HUDEP-2 (cell line): ENCODE data around the gene TIMM29.

ENCODE experiments used
- DNase-seq, 76 experiments: peaks; one replicate each; lab custom pipeline; 2025; ENCODE audit not compliant: unreplicated experiment in 76 of 76; lab: John Stamatoyannopoulos, UW

The TIMM29 gene

DNA sequence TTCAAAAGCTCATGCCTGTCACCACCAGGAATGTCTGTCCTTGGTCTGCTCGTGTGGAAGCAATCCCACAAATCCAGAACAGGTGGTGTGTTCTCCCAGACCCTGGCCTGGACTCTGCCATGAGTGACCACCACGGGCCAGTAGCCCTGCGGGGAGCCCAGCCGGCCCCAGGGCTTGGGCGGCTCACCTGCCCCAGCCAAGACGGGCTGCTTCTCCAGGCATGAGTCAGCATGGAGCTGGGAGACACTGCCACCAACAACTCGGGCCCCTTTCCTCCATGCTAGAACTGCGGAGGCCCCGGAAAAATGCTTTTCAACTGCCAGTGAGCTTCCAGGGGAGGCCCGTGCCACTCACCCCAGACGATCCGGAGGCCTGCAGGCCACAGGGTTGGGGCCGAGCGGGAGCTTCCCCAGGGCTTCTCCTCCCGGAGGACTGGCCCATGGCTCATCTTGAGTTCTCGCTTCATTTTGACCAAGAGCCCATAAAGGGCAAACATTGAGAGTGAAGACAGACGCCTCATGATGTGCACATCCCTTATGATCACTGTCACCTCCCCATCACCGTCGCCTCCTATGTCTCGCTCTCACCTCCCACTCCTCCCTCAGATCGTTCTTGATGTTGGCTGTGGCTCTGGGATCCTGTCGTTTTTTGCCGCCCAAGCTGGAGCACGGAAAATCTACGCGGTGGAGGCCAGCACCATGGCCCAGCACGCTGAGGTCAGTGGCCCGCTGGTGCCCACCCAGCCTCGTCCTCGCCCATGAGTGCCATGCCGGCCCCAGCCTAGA, 16.8 kb upstream of the TIMM29 start:
- no peak for DNase-seq

DNA sequence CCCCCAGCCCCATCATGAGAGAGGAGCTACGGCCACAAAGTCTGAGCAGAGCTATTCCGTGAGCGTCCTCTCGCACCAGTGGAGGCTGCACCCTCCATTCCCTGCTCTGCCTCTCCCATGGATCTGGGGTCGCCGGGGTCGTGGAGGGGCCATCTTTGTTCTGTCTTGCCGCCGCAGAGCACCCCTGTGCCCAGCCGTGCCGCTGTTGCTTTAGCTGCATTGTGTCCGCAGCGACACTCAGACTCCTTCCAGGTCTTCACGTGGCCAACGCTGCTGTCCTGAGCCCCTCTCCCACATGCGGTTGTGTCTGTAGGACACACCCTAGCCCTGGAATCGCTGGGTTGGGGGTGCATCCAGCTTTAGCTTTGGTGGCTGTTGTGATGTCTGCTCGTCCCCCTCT, 16.0 kb upstream of the TIMM29 start:
- DNase-seq = no peak

DNA sequence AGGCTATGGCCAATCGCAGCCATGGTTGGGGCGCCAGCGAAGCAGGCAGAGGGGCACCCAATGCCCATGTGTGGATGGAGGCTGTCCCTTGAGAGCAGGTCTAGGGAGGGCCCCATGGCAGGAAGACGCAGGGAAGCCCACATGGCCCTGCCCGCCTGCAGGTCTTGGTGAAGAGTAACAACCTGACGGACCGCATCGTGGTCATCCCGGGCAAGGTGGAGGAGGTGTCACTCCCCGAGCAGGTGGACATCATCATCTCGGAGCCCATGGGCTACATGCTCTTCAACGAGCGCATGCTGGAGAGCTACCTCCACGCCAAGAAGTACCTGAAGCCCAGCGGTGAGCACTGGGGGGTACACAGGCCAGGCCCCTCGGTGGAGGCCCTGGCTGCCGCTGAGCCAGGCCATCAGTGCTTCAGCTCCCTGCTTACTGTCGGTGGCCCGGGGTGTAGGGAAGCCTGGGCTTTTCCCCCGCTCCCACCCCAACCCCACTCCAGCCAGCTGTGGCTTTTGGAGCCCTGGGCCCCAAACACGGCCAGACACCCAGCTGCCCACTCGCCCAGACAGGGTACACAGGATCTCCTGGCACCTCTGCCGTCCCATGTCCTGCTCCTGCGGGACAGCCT, 14.8 kb upstream of the TIMM29 start:
- DNase-seq = no peak

DNA sequence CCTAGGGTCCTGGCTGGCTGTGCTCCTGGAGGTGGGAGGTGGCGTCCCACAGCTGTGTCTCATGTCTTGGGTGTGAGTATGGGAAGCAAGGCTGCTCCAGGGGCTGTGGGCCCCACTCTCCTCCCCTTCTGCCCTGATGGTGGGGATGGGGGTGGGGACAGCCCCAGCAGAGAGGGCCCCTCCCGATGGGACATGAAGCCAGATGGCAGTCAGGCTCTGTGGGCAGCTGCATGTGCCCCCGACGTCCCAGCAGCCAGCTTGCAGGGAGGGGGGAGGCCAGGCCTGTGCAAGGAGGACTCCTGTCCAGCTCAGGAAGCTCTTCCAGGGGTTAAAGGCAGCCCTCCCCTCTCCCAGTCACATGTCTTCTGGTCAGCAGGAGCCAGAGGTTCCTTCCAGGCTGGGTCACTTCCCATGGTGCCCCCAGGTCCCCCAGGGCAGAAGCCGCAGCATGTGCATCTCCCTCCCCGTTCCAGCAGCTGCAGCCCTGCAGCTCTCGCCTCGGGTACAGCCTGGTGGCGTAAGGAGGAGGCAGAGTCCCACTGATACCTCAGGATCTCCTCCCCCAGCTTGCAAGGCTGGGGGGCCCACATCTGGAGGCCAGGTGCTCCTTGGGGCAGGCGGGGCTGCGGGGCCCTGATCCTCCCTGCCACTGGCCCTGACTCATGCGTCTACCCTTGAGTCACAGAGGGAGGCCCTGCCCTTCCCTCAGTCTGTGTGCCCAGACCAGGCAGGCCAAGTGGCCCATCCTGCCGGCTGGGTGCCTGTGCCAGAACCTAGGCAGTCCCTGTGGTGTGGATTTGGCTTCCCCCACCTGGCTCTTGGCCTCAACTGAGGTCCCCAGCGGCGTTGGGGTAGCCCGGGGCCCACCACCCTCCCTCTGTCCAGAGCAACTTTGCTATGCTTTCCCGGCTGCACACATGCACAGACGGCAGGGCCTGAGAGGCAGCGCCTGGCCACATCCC, 13.2 kb upstream of the TIMM29 start:
- peak in 11 of 76 experiments; percentile 13 to 43 (median 26) for DNase-seq

DNA sequence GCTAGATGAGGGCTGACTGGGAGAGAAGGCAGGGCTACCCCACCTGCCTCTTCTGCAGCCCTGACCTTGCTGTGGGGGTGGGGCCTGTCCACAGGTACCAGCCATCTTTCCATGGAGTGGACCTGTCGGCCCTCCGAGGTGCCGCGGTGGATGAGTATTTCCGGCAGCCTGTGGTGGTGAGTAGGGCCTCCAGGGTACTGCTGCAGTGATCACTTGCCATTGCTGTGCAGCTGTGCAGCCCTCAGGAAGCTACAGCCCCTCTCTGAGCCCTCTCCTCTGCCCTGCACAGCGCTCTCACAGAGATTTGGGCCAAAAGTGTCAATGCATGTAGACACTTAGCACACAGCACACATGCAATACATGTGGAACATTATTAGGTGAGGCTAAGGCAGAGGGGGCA, 12.0 kb upstream of the TIMM29 start:
- DNase-seq = no peak

DNA sequence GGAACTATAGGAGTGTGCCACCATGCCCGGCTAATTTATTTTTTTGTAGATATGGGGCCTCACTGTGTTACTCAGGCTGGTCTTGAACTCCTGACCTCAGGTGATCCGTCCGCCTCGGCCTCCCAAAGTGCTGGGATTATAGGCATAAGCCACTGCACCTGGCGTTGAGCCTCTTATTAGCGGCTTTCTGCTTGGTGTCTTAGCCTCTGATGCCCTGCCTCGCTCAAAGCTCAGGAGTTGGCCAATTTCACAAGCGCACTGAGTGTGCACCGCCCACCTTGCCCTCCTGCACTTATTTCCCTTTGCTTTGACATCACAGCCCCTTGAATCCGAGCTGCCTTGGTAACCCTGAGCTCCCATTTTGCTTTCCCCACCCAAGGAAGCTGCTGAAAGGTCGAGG, 10.3 kb upstream of the TIMM29 start:
- DNase-seq = no peak

DNA sequence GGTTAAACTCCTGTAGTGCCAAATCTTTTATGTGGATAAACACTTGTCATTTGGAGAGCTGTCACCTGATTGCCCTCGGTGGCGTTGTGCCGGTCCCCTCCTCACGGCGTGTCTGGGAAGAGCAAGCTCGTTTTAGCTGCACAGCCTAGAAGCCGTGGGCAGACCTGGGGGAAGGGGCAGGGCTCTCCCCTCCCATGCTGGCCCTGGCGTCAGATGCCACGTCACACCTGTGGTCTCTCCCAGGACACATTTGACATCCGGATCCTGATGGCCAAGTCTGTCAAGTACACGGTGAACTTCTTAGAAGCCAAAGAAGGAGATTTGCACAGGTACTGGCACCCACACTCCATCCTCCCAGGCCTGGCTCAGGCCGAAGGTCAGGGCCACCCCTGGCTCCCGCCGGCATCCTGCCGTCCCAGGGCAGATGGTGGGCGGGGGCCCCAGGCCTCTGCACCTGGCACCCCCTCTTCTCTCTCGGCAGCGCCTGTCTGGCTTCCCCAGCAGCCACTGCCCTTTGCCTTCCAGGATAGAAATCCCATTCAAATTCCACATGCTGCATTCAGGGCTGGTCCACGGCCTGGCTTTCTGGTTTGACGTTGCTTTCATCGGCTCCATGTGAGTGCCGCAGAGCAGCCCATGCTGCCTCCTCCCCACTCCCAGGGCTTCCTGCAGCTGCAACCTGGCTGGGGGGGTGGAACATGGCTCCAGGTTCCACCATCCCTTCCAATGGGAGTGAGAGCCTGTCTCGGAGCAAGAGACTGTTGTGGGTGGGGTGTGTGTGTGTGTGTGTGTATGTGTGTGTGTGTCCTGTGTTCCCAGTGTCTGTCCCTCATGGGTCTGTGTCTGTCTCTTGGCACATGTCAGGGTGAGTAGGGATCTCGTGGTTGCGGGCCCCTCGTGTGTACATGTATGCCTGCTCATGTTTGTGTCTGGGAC, 9.0 kb upstream of the TIMM29 start:
- no peak for DNase-seq

DNA sequence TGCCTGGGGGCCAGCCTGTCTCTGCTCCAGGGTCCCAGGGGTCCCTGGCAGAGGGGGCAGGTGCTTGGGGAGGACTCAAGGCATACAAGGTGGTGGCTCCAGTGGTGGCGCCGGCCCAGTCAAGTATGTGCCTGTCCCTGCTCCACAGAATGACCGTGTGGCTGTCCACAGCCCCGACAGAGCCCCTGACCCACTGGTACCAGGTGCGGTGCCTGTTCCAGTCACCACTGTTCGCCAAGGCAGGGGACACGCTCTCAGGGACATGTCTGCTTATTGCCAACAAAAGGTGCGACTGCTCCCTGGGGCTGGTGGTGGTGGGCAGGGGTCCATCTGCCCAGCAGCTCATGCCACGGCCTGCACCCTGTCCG, 8.3 kb upstream of the TIMM29 start:
- no peak for DNase-seq

DNA sequence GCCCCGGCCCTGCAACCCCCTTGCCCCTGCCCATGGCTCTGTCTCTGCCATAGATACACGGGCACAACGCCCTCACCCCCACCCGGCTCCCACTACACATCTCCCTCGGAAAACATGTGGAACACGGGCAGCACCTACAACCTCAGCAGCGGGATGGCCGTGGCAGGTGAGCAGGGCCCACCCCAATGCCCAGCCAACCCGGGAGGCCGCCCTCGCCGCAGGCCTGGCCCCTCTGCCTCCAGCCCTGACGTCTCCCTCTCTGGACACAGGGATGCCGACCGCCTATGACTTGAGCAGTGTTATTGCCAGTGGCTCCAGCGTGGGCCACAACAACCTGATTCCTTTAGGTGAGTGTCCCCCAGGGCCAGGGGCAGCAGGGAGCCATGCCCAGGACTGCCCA, 7.8 kb upstream of the TIMM29 start:
- no peak for DNase-seq

DNA sequence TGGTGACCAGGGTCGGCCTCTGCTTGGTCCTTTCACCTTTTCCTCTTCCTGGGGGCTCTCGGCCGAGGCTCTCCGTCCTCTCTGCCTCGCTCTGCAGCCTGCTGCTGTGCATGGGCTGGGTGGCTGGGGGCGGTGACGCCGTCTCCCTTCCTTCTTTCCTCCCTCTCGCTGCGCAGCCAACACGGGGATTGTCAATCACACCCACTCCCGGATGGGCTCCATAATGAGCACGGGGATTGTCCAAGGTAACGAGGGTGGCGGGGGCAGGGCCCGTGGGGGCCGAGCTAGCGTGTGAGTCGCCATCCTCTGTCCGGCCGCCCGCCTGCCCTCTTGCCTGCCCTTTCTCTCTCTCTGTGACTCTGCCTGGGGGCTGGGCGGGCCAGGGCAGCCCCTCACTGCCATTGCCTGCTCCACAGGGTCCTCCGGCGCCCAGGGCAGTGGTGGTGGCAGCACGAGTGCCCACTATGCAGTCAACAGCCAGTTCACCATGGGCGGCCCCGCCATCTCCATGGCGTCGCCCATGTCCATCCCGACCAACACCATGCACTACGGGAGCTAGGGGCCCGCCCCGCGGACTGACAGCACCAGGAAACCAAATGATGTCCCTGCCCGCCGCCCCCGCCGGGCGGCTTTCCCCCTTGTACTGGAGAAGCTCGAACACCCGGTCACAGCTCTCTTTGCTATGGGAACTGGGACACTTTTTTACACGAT, 7.3 kb upstream of the TIMM29 start:
- DNase-seq = no peak

DNA sequence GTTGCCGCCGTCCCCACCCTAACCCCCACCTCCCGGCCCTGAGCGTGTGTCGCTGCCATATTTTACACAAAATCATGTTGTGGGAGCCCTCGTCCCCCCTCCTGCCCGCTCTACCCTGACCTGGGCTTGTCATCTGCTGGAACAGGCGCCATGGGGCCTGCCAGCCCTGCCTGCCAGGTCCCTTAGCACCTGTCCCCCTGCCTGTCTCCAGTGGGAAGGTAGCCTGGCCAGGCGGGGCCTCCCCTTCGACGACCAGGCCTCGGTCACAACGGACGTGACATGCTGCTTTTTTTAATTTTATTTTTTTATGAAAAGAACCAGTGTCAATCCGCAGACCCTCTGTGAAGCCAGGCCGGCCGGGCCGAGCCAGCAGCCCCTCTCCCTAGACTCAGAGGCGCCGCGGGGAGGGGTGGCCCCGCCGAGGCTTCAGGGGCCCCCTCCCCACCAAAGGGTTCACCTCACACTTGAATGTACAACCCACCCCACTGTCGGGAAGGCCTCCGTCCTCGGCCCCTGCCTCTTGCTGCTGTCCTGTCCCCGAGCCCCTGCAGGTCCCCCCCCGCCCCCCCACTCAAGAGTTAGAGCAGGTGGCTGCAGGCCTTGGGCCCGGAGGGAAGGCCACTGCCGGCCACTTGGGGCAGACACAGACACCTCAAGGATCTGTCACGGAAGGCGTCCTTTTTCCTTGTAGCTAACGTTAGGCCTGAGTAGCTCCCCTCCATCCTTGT, 6.5 kb upstream of the TIMM29 start:
- DNase-seq = no peak

DNA sequence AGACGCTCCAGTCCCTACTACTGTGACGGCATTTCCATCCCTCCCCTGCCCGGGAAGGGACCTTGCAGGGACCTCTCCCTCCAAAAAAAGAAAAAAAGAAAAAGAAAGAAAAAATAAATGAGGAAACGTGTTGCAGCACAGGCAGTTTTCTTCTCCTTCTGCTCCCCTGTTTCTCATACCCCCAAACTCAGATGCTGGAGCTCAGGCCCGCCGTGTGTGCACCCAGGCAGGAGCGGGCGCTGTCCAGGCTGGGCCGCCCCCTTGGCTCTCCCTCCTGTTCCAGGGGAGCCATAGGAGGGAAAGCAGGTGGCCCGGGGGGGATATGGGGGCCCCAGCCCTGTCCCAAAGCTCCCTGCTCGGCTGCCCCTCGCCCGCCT, 6.0 kb upstream of the TIMM29 start:
- DNase-seq = no peak

DNA sequence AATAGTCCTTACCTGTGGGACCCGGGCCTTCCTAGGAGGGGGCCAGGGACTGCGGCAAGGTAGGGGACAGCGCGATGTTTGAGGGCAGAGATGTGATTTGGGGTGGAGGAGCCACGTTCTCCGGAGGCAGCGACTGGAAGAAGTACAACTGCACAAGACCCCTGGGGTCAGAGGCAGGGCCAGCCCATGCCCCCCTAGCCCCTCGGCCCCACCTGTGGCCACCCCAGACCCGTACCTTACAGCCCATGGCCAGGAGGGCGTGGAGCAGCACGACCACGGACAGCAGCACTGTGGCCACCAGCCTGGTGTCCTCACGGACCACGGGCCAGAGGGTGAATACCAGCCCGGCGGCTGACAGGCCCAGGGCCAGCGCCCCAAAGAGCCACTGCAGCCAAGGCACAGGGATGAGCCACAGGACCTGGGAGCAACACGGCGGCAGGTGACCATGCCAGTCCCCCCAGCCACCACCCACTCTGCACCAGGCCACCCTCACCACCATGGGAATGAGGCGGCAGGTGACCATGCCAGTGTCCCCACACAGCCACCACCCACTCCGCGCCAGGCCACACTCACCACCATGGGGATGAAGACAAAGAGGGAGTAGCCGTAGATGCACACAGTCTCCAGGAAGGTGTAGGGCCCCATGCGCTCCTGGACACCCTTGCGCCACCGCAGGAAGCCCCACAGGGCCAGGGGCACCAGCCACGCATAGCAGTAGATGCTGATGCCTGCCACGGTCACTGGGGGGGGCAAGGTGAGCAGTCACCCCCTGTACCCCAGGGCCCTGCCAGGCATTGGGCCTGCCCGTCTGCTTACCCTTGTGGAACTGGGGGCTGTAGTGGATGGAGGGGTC, 5.1 kb upstream of the TIMM29 start:
- DNase-seq = no peak

DNA sequence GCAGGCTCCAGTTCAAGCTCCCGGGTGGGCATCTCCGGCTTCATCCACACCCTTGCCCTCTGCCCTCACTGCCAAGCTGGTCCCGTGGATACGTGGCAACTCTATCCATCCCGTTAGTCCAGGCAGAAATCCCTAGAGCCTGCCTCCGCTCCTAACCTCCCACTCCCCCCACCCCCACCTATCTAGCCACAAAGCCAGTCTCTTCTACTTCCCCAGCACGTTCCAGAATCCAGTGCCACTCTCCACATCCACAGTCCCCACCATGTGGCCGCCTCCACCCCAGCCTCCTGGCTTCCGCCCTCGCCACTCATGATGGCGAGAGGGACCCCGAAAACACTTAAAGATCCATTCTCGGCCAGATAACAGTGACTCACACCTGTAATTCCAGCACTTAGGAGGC, 4.0 kb upstream of the TIMM29 start:
- DNase-seq = no peak

DNA sequence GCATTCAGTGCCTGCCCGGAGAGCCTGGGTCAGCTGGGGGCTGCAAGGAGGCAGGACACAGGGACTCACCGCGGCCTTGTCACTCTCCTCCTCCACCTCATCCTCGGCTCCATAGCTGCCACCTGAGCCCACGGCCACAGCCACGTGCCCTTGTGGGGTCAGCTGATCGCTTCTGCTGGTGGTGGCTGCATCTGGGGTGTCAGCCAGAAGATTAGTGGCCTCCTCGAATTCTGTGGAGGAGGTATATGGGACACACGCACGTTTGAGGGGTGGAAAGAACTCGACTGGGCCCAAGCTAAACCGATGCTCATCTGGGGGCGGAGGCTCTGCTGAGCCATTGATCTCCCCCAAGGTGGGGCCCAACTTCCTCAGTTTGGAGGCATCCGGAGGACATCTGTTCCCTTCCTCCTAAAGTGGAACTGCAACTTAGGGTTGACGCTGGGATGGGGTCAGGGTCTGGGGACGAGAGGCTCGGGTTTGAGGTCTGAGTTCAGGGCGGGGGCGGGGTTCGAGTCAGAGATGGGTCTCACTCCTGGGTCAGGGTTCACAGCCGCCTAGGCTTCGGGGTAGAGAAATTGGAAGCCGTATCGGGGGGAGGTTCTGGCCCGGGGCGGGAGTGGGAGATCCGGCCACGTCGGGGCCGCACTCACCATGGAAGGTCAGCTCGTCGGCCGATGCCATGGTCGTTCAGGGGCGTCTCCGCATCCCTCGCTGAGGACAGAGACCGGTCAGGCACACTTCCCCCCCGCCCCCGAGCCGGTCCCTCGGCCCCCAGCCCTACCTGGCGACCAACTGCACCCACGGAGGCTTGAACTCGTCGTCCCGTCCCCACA, 665 bp upstream of the TIMM29 start:
- peak in 22 of 76 experiments; percentile 13 to 85 (median 28) for DNase-seq

DNA sequence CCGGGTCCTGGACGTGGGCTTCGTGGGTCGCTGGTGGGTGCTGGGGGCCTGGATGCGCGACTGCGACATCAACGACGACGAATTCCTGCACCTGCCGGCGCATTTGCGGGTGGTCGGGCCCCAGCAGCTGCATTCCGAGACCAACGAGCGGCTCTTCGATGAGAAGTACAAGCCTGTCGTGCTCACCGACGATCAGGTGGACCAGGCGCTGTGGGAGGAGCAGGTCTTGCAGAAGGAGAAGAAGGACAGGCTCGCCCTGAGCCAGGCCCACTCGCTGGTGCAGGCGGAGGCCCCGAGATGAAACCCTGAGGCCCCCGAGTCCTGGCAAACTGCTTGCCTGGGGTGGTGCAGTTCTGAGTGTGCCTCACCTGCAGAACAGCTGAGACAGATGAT, 787 bp downstream of the TIMM29 start:
- peak in 3 of 76 experiments; percentile 14 to 32 (median 19) for DNase-seq

DNA sequence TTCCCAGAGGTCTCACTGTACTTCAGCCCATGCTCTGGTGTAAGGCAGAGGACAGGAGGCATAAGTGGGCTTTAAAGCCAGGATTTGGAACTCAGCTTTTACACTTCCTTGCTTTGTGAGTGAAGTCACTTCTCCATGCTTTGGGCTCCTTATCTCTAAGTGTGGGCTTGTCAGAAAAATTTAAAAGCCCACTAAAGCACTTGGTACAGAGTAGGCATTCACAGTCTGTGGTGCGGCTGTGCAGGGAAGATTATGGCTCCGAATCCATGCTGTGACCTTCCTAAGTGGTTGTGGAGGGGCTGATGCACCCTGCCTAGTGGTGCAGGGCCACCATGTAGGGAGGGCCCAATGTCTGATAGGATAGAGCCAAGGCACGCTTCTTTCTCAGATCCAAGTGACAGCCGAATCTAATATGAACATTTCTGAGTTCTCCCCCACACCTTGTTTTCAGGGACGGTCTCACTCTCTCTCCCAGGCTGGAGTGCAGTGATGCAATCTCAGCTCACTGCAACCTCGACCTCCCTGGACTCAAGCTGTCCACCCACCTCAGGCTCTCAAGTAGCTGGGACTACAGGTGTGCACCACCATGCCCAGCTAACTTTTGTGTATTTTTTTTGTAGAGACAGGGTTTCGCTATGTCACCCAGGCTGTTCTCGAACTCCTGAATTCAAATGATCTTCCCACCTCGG, 6.9 kb downstream of the TIMM29 start:
- peak in 11 of 76 experiments; percentile 18 to 56 (median 27) for DNase-seq
